A673 (cell line): ENCODE results near the gene IL1B. TPM values are rescaled to one million over a fixed set of nuclear protein-coding genes. Genes with fewer than 3 reads are reported as not detected.
A peak's percentile ranks its signal among the peaks of the same experiment; 100 is the strongest.

ENCODE experiments used
- BruUV-seq: library from RNA; stranded (reverse); fragments of 400-500 nt; replicated peaks from 2 replicates; lab custom pipeline; 2021; lab: Mats Ljungman, UMichigan
- CTCF ChIA-PET: fragments of 300-600 bp; sonication (Branson Sonifier 250); formaldehyde crosslinking; loops from one replicate; lab custom pipeline; 2022; ENCODE audit warnings: antibody characterized with exemption; lab: Charles Lee
- POLR2A ChIA-PET: fragments of 300-600 bp; sonication (Branson Sonifier 250); formaldehyde crosslinking; loops from one replicate; lab custom pipeline; 2022; ENCODE audit warnings: antibody characterized with exemption; ENCODE audit not compliant: low non-redundant PET; lab: Charles Lee
- DNase-seq: peaks from one replicate; pipeline ENCODE4 v3.0.0-alpha.2; 2015; ENCODE audit warnings: low spot score
- H3K27ac ChIP-seq: fragments of 200-600 bp; sonication (generic); 2 replicates; pipeline ENCODE4 v1.5.1; 2016; ENCODE audit warnings: mixed run types, low read depth, mild to moderate bottlenecking, mixed read lengths, antibody characterized with exemption, low read length; ENCODE audit not compliant: poor library complexity, severe bottlenecking
- H3K27me3 ChIP-seq: fragments of 200-600 bp; sonication (generic); replicated peaks from 2 replicates; pipeline ENCODE4 v1.6.1; 2017; ENCODE audit warnings: mixed run types, low read depth, mild to moderate bottlenecking, mixed read lengths, antibody characterized with exemption, low read length; ENCODE audit not compliant: insufficient read depth, poor library complexity
- H3K36me3 ChIP-seq: fragments of 200-600 bp; sonication (generic); 2 replicates; pipeline ENCODE4 v1.6.1; 2016; ENCODE audit warnings: mixed run types, mild to moderate bottlenecking, mixed read lengths, antibody characterized with exemption, low read length; ENCODE audit not compliant: insufficient read depth, poor library complexity, severe bottlenecking
- H3K4me1 ChIP-seq: fragments of 200-600 bp; sonication (generic); 2 replicates; pipeline ENCODE4 v1.6.1; 2017; ENCODE audit warnings: mixed run types, mild to moderate bottlenecking, mixed read lengths, antibody characterized with exemption, low read length; ENCODE audit not compliant: insufficient read depth, poor library complexity, severe bottlenecking
- H3K4me3 ChIP-seq: fragments of 200-600 bp; sonication (generic); 2 replicates; pipeline ENCODE4 v1.5.1; 2016; ENCODE audit warnings: low read depth, mixed run types, mild to moderate bottlenecking, mixed read lengths, low read length; ENCODE audit not compliant: poor library complexity, severe bottlenecking
- H3K9me3 ChIP-seq: fragments of 200-600 bp; sonication (generic); 2 replicates; pipeline ENCODE4 v1.6.1; 2016; ENCODE audit warnings: mixed run types, low read depth, mild to moderate bottlenecking, mixed read lengths, antibody characterized with exemption, low read length; ENCODE audit not compliant: poor library complexity, severe bottlenecking
- CTCF ChIP-seq: fragments of 300-800, 200-600 bp; sonication (generic); conservative IDR thresholded peaks from 2 replicates; pipeline ENCODE4 v1.5.1; 2017; ENCODE audit warnings: low read depth, mild to moderate bottlenecking, antibody characterized with exemption, low read length, moderate library complexity, mixed read lengths
- EZH2 ChIP-seq: fragments of 200-600 bp; sonication (generic); IDR thresholded peaks from 2 replicates; pipeline ENCODE4 v1.6.1; 2017; ENCODE audit warnings: borderline replicate concordance, low read depth, mild to moderate bottlenecking, mixed read lengths, antibody characterized with exemption, low read length; ENCODE audit not compliant: poor library complexity, severe bottlenecking
- intact Hi-C: fragments of 100-400 bp; cut with micrococcal nuclease; formaldehyde crosslinking; loops from one replicate; pipeline ENCODE4 v1.10.0; 2022; ENCODE audit not compliant: unreplicated experiment
- total RNA-seq: library from RNA; stranded (reverse); gene quantifications from 2 replicates; pipeline ENCODE4 v1.2.3, GENCODE V29; 2021

The IL1B gene
- total RNA-seq, 1 experiment from 2014 or later: 2.1 TPM

- no peak overlapping the region for H3K27ac ChIP-seq
These were observed 49.3 kb downstream of the IL1B start for GRCh38 chr2:112787294-112787693.

GRCh38 chr2:112784199-112785189 is 52.1 kb downstream of the IL1B start, which contains the start of gene IL1A:
TSS of gene IL1A (minus strand) at chr2:112784493. CDS start at chr2:112783770, 723 bp downstream.
- peaks cover 17% of the 10 kb centered on the region for H3K4me1 ChIP-seq
- BruUV-seq: no TSS peak
- ChIA-PET POLR2A (no interaction called here), CTCF (no interaction called here)
- intact Hi-C loops: no loop called here
- no peak within 1 kb of the TSS for H3K27ac ChIP-seq
- DNase-seq: peak; percentile 74
- no peak for TF ChIP-seq CTCF
- TF ChIP-seq EZH2: no peak
- H3K27me3 ChIP-seq: no peaks in the 10 kb centered on the region
- H3K4me3 ChIP-seq: no peak within 1 kb of the TSS
- H3K36me3 ChIP-seq: no peaks in the 10 kb centered on the region
- no peaks in the 10 kb centered on the region for H3K9me3 ChIP-seq

More at GRCh38 chr2:112787294-112787693, 49.3 kb downstream of the IL1B start:
- no TSS peak for BruUV-seq
- intact Hi-C loops: no loop called here
- H3K4me3 ChIP-seq: no peak overlapping the region
- no peak for TF ChIP-seq EZH2
- TF ChIP-seq CTCF: no peak
- H3K27me3 ChIP-seq: no peaks in the 10 kb centered on the region
- H3K36me3 ChIP-seq: no peaks in the 10 kb centered on the region
- POLR2A ChIA-PET: interaction anchor here (0.7 kb wide), 1 partner anchor 115 kb away, joined by 27 read pairs; no protein-coding TSS in a partner anchor
- DNase-seq: no peak
- H3K9me3 ChIP-seq: no peaks in the 10 kb centered on the region
- H3K4me1 ChIP-seq: peaks cover 17% of the 10 kb centered on the region
- CTCF ChIA-PET: no interaction called here

- ChIA-PET CTCF (no interaction called here), POLR2A (no interaction called here)
- Histone ChIP-seq H3K4me3 (no peak overlapping the region), H3K36me3 (no peaks in the 10 kb centered on the region), H3K27me3 (no peaks in the 10 kb centered on the region), H3K9me3 (no peaks in the 10 kb centered on the region), H3K27ac (no peak overlapping the region), H3K4me1 (peaks cover 17% of the 10 kb centered on the region)
- no peak for DNase-seq
- TF ChIP-seq CTCF (no peak), EZH2 (no peak)
- intact Hi-C loops: no loop called here
- BruUV-seq: no TSS peak
These were observed 53.3 kb downstream of the IL1B start for GRCh38 chr2:112783187-112783714.
